A549 treated with GW870086 at 1 μM for 4 hours (cell line): ENCODE results near the gene KLHDC8A. TPM values are rescaled to one million over a fixed set of nuclear protein-coding genes. Genes with fewer than 3 reads are reported as not detected.

Source experiments
- total RNA-seq: library from RNA; stranded (reverse); fragments of 200-300 nt; extraction: Qiagen RNA extraction; gene quantifications from 5 replicates; pipeline ENCODE4 v1.2.3, GENCODE V29; 2022; ENCODE audit warnings: low read depth

The KLHDC8A gene, protein sequence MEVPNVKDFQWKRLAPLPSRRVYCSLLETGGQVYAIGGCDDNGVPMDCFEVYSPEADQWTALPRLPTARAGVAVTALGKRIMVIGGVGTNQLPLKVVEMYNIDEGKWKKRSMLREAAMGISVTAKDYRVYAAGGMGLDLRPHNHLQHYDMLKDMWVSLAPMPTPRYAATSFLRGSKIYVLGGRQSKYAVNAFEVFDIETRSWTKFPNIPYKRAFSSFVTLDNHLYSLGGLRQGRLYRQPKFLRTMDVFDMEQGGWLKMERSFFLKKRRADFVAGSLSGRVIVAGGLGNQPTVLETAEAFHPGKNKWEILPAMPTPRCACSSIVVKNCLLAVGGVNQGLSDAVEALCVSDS
- total RNA-seq: 0.66 to 1.1 TPM (median 0.79 TPM) in 5 replicates

DNA sequence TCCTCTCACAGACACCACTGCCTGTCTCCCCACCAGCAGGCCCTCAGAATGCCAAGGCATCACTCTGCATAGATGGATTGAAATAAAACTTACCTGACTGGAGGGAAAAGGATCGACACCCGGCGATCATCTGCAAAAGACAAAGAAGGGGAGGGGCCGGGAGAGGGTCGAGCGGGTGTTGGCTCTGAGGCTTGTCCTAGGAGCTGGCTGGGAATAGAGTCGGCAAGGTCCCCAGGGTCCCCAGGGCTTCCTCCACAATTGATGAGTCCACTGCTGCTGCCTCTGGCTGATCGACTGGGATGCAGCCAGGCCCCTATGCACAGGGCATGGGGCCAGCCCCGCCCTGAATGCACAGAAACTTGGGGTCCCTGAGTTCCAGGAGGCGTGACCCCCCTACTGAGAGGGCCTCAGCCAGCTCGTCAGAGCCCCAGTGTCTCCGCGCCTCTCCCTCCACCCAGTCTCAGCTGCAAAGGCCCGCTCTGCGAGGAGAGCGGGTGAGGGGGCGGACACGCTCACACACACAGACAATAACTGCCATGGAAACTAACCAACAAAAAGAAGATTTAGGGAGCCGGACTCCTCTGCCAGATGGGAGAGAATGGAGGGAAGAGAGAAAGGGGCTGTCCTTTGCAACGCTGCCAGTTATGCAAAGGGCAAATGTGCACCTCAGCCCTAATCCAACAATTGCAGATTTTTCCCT lies at the start of gene KLHDC8A:
TSS of gene KLHDC8A (minus strand) at position 483 of the 700 bp plus-strand sequence. CDS start 13,318 bp downstream, outside the sequence.

DNA sequence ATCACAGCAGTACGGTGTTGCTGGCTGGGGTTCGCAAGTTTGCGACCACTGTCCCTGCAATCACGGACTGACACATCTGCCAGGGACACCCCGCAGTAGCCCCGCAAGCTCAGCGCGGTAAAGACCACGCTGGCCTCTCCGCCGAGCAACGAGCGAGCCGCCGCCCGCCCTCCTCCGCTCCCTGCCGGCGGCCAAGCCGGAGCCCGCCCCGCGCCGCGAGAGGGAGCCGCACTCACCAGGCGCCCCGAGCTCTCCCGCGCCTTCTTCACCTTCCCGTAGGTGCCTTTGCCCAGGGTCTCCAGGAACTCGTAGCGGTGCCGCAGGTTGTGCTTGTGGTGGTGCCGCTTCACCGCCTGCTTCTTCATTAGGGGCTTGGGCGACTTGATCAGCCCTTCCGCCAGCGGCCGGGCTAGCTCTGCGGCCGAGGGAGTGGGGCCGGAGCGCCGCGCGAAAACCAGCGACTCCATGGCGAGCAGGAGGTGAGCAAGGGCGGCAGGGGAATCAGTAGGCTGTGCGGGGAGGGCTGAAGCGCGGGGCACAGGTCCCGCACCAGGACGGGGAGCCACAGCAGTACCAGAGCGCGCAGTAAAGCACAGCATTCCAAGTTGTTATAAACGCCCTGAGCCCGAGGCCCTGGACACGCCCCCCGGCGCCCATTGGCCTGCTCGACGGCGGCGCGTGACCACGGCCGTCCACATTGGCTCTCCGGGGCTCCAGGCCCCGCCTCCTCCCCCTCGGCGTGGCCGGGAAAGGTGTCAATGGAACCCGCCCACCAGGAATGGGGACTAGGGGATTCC lies 35.4 kb downstream of the KLHDC8A start, which contains the start of gene NUAK2:
TSS of gene NUAK2 (minus strand) at position 584 of the 797 bp plus-strand sequence. CDS start at position 467, 117 bp downstream.

Other genes starting within 250 kb of the KLHDC8A start
- gene RBBP5, start 234.9 kb downstream of the KLHDC8A start, total RNA-seq: 11.6 to 15.3 TPM (median 12.3 TPM) in 5 replicates
- gene DSTYK, start 145.2 kb downstream of the KLHDC8A start, total RNA-seq: 6.3 to 9.3 TPM (median 8.5 TPM) in 5 replicates
- gene TMCC2, start 129.0 kb downstream of the KLHDC8A start, total RNA-seq: 1.5 to 1.8 TPM (median 1.6 TPM) in 5 replicates
- gene NUAK2, start 35.2 kb downstream of the KLHDC8A start, total RNA-seq: 28.8 to 32.2 TPM (median 29.8 TPM) in 5 replicates
- gene LEMD1, start 65.1 kb upstream of the KLHDC8A start, total RNA-seq: not detected in 5 replicates
- gene BLACAT1, start 99.1 kb upstream of the KLHDC8A start, total RNA-seq: 0.03 to 0.07 TPM in 2 of 5 replicates, not detected in the others
- 0.73 to 1.3 TPM (median 1.1 TPM) in 5 replicates for gene CDK18, start 147.7 kb upstream of the KLHDC8A start, total RNA-seq